Cardiac muscle cell (in vitro differentiated cells and primary cell): ENCODE results near the gene TJAP1. TPM values are rescaled to one million over a fixed set of nuclear protein-coding genes. Genes with fewer than 3 reads are reported as not detected.

Source experiments
- DNase-seq, 2 donors: peaks; one replicate each; pipeline versions ENCODE4 v3.0.0 to v3.0.0-alpha.2; 2010 to 2017; ENCODE audit warnings: low read depth in 1 of 2, low spot score in 1 of 2
- H3K27ac ChIP-seq: fragments of 200-600 bp; sonication (generic); 2 replicates; pipeline ENCODE4 v1.5.1; 2016
- H3K27me3 ChIP-seq: fragments of 200-600 bp; sonication (generic); 2 replicates; pipeline ENCODE4 v1.6.0; 2016; ENCODE audit warnings: control low read depth
- H3K36me3 ChIP-seq: fragments of 200-600 bp; sonication (generic); 2 replicates; pipeline ENCODE4 v1.5.1; 2016; ENCODE audit warnings: control low read depth
- H3K4me1 ChIP-seq: fragments of 200-600 bp; sonication (generic); 2 replicates; pipeline ENCODE4 v1.8.1; 2017; ENCODE audit warnings: low read depth, mild to moderate bottlenecking, mixed run types
- H3K4me3 ChIP-seq: fragments of 200-600 bp; sonication (generic); 2 replicates; pipeline ENCODE4 v1.5.1; 2016; ENCODE audit warnings: mild to moderate bottlenecking
- H3K9me3 ChIP-seq: fragments of 200-600 bp; sonication (generic); 2 replicates; pipeline ENCODE4 v1.5.1; 2017; ENCODE audit warnings: low read depth, mild to moderate bottlenecking, control low read depth
- polyA plus RNA-seq: library from polyadenylated mRNA; unstranded; fragments of >200 nt; fragmentation: Nextera tagmentation; extraction: Ambion mirVana; gene quantifications from 2 replicates; pipeline ENCODE4 v1.2.1, GENCODE V29; 2016
- total RNA-seq: library from RNA; depleted of rRNA; stranded (reverse); fragments of >200 nt; gene quantifications from 2 replicates; pipeline ENCODE4 v1.2.3, GENCODE V29; 2016
- TF ChIP-seq, protein P1 (sequence below): IDR thresholded peaks from 2 replicates; pipeline ENCODE4 v1.5.1; 2012; ENCODE audit warnings: low read depth, mild to moderate bottlenecking, low read length

Gene TJAP1
- total and polyA plus RNA-seq, 2 experiments from 2014 or later = 25.8 to 31.2 TPM

DNA sequence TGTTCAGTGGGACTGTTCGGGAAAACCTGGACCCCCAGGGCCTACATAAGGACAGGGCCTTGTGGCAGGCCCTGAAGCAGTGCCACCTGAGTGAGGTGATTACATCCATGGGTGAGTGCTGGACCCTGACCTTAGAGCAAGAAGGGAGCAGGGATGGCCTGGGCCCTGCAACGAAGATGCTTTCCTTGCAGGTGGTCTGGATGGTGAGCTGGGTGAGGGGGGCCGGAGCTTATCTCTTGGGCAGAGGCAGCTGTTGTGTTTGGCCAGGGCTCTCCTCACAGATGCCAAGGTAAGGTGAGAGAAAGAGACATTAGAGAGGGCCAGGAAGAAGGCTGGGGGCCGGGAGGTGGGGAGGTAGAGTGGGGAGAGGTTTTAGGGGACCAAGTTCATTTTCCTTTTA is 28.5 kb upstream of the TJAP1 start:
- Histone ChIP-seq H3K27ac (no peak overlapping the region), H3K36me3 (peaks cover 4% of the 10 kb centered on the region), H3K27me3 (no peaks in the 10 kb centered on the region), H3K9me3 (no peaks in the 10 kb centered on the region), H3K4me3 (no peak overlapping the region), H3K4me1 (no peaks in the 10 kb centered on the region)
- no peak for DNase-seq
- TF ChIP-seq, protein P1, sequence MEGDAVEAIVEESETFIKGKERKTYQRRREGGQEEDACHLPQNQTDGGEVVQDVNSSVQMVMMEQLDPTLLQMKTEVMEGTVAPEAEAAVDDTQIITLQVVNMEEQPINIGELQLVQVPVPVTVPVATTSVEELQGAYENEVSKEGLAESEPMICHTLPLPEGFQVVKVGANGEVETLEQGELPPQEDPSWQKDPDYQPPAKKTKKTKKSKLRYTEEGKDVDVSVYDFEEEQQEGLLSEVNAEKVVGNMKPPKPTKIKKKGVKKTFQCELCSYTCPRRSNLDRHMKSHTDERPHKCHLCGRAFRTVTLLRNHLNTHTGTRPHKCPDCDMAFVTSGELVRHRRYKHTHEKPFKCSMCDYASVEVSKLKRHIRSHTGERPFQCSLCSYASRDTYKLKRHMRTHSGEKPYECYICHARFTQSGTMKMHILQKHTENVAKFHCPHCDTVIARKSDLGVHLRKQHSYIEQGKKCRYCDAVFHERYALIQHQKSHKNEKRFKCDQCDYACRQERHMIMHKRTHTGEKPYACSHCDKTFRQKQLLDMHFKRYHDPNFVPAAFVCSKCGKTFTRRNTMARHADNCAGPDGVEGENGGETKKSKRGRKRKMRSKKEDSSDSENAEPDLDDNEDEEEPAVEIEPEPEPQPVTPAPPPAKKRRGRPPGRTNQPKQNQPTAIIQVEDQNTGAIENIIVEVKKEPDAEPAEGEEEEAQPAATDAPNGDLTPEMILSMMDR = no peak

- H3K4me3 ChIP-seq = no peak overlapping the region
- H3K27me3 ChIP-seq = peaks cover 3% of the 10 kb centered on the region
- TF ChIP-seq, protein P1 = no peak
- H3K4me1 ChIP-seq = no peaks in the 10 kb centered on the region
- peaks cover 4% of the 10 kb centered on the region for H3K36me3 ChIP-seq
- no peak overlapping the region for H3K27ac ChIP-seq
- no peaks in the 10 kb centered on the region for H3K9me3 ChIP-seq
- no peak for DNase-seq
Measured at GRCh38 chr6:43450699-43451131, 26.7 kb upstream of the TJAP1 start.

- DNase-seq = no peak
- H3K9me3 ChIP-seq = no peaks in the 10 kb centered on the region
- TF ChIP-seq, protein P1 = no peak
- peaks cover 9% of the 10 kb centered on the region for H3K27me3 ChIP-seq
- H3K27ac ChIP-seq = peak overlapping the region; percentile 27
- H3K4me3 ChIP-seq = no peak overlapping the region
- H3K36me3 ChIP-seq = peaks cover 4% of the 10 kb centered on the region
- H3K4me1 ChIP-seq = no peaks in the 10 kb centered on the region
Measured at GRCh38 chr6:43451348-43451747, 26.0 kb upstream of the TJAP1 start.

- TF ChIP-seq, protein P1 = no peak
- Histone ChIP-seq H3K4me1 (no peaks in the 10 kb centered on the region), H3K36me3 (peaks cover 4% of the 10 kb centered on the region), H3K9me3 (no peaks in the 10 kb centered on the region), H3K27me3 (peaks cover 15% of the 10 kb centered on the region), H3K4me3 (no peak overlapping the region), H3K27ac (no peak overlapping the region)
- DNase-seq = no peak
Measured at GRCh38 chr6:43451939-43452338, 25.4 kb upstream of the TJAP1 start.

GRCh38 chr6:43452896-43453295 is 24.5 kb upstream of the TJAP1 start:
- Histone ChIP-seq H3K4me1 (no peaks in the 10 kb centered on the region), H3K27ac (no peak overlapping the region), H3K27me3 (peaks cover 24% of the 10 kb centered on the region), H3K4me3 (no peak overlapping the region), H3K9me3 (no peaks in the 10 kb centered on the region), H3K36me3 (peaks cover 4% of the 10 kb centered on the region)
- TF ChIP-seq, protein P1 = no peak
- DNase-seq = no peak

GRCh38 chr6:43453831-43454230 is 23.5 kb upstream of the TJAP1 start:
- DNase-seq = no peak
- H3K4me1 ChIP-seq = no peaks in the 10 kb centered on the region
- H3K4me3 ChIP-seq = no peak overlapping the region
- peaks cover 4% of the 10 kb centered on the region for H3K36me3 ChIP-seq
- TF ChIP-seq, protein P1 = no peak
- no peak overlapping the region for H3K27ac ChIP-seq
- H3K27me3 ChIP-seq = peaks cover 27% of the 10 kb centered on the region
- H3K9me3 ChIP-seq = no peaks in the 10 kb centered on the region
